Hematopoietic multipotent progenitor cell treated with erythropoietin and hydrocortisone succinate and interleukin-3 and kit ligand, for 6 days (in vitro differentiated cells): ENCODE measurements around the gene GLT6D1.

Source experiments
- DNase-seq: peaks from one replicate; pipeline ENCODE4 v3.0.0-alpha.2; 2015

The GLT6D1 gene

GRCh38 chr9:135664801-135665794 is 25.8 kb upstream of the GLT6D1 start:
- DNase-seq, result no peak

- no peak for DNase-seq
Observed at GRCh38 chr9:135664266-135664665, 24.9 kb upstream of the GLT6D1 start.

GRCh38 chr9:135663857-135664256 is 24.5 kb upstream of the GLT6D1 start:
- DNase-seq, result no peak

GRCh38 chr9:135663451-135663770 is 24.1 kb upstream of the GLT6D1 start:
- no peak for DNase-seq

GRCh38 chr9:135662758-135663450 is 23.6 kb upstream of the GLT6D1 start, which contains the start of gene LCN9:
LCN9 (plus strand) TSS chr9:135663309; CDS start chr9:135663322, 13 bp downstream.
- no peak for DNase-seq

- no peak for DNase-seq
Observed at GRCh38 chr9:135661816-135662560, 22.6 kb upstream of the GLT6D1 start.

- no peak for DNase-seq
Observed at GRCh38 chr9:135660407-135660806, 21.1 kb upstream of the GLT6D1 start.

GRCh38 chr9:135659252-135659651 is 19.9 kb upstream of the GLT6D1 start:
- DNase-seq, result no peak

GRCh38 chr9:135657416-135657815 is 18.1 kb upstream of the GLT6D1 start:
- no peak for DNase-seq

- DNase-seq, result no peak
Observed at GRCh38 chr9:135655317-135655716, 16.0 kb upstream of the GLT6D1 start.

- no peak for DNase-seq
Observed at GRCh38 chr9:135650408-135650807, 11.1 kb upstream of the GLT6D1 start.

GRCh38 chr9:135649508-135649907 is 10.2 kb upstream of the GLT6D1 start:
- no peak for DNase-seq

- no peak for DNase-seq
Observed at GRCh38 chr9:135648494-135649410, 9.4 kb upstream of the GLT6D1 start.

- DNase-seq, result no peak
Observed at GRCh38 chr9:135647884-135648283, 8.5 kb upstream of the GLT6D1 start.

- no peak for DNase-seq
Observed at GRCh38 chr9:135644631-135645218, 5.4 kb upstream of the GLT6D1 start.

- DNase-seq, result no peak
Observed at GRCh38 chr9:135641745-135642144, 2.4 kb upstream of the GLT6D1 start.

- no peak for DNase-seq
Observed at GRCh38 chr9:135641047-135641446, 1.7 kb upstream of the GLT6D1 start.

GRCh38 chr9:135636930-135637530 is 2.3 kb downstream of the GLT6D1 start:
- DNase-seq, result peak; percentile 78

GRCh38 chr9:135632841-135633240 is 6.5 kb downstream of the GLT6D1 start:
- no peak for DNase-seq

GRCh38 chr9:135624282-135624681 is 15.1 kb downstream of the GLT6D1 start:
- no peak for DNase-seq

- DNase-seq, result no peak
Observed at GRCh38 chr9:135622415-135623020, 16.8 kb downstream of the GLT6D1 start.
